K562 (cell line): ENCODE data around the gene CCDC54. TPM values are rescaled to one million over a fixed set of nuclear protein-coding genes. Genes with fewer than 3 reads are reported as not detected.
A peak's percentile ranks its signal among the peaks of the same experiment; 100 is the strongest.

Experiments
- BRD9 ChIP-seq: fragments of 450-650 bp; IDR thresholded peaks from 2 replicates; pipeline ENCODE4 v1.6.1; 2018; ENCODE audit warnings: low read depth; ENCODE audit not compliant: partially characterized antibody
- CBFA2T3 ChIP-seq: fragments of 450-650 bp; IDR thresholded peaks from 2 replicates; pipeline ENCODE4 v1.6.1; 2017
- CTBP1 ChIP-seq: fragments of 450-650 bp; IDR thresholded peaks from 2 replicates; pipeline ENCODE4 v1.6.1; 2016; ENCODE audit warnings: borderline replicate concordance
- CTCF ChIP-seq, 3 experiments: IDR thresholded peaks in 2 of 3; conservative IDR thresholded peaks in 1 of 3; 2 replicates each; pipeline ENCODE4 v1.5.1; 2011 to 2012; ENCODE audit warnings: low read length in 3 of 3, mild to moderate bottlenecking in 3 of 3, control low read depth in 2 of 3, improper control_type of control experiment in 1 of 3, inconsistent platforms in 1 of 3, low read depth in 1 of 3, mixed read lengths in 1 of 3, moderate library complexity in 1 of 3; ENCODE audit not compliant: insufficient read depth in 2 of 3
- MBD2 ChIP-seq: sonication (generic); IDR thresholded peaks from 2 replicates; pipeline ENCODE4 v1.6.1; 2016; ENCODE audit warnings: low read depth, borderline replicate concordance
- MCM2 ChIP-seq: fragments of 450-650 bp; IDR thresholded peaks from 2 replicates; pipeline ENCODE4 v1.6.1; 2017; ENCODE audit warnings: low read depth, mild to moderate bottlenecking
- MITF ChIP-seq: IDR thresholded peaks from 2 replicates; pipeline ENCODE4 v1.6.1; 2014; ENCODE audit warnings: antibody characterized with exemption
- POLR2H ChIP-seq: IDR thresholded peaks from 2 replicates; pipeline ENCODE4 v1.6.1; 2016; ENCODE audit warnings: missing genetic modification characterization, low read depth, mild to moderate bottlenecking, control low read depth, missing compliant biosample characterization, moderate library complexity
- TCF7L2 ChIP-seq: fragments of 150-350 bp; IDR thresholded peaks from 2 replicates; pipeline ENCODE4 v1.6.1; 2016; ENCODE audit warnings: low read depth, mild to moderate bottlenecking, low read length, moderate library complexity
- THRAP3 ChIP-seq: fragments of 450-650 bp; IDR thresholded peaks from 2 replicates; pipeline ENCODE4 v1.6.1; 2016; ENCODE audit warnings: mild to moderate bottlenecking, inconsistent platforms, borderline replicate concordance
- XRCC4 ChIP-seq: IDR thresholded peaks from one replicate; pipeline ENCODE4 v1.6.1; 2011; ENCODE audit not compliant: insufficient read depth, insufficient read length; ENCODE audit errors: extremely low read depth
- ZBTB34 ChIP-seq: fragments of 250-450 bp; sonication (Bioruptor Pico); IDR thresholded peaks from 2 replicates; pipeline ENCODE4 v1.8.0; 2021; ENCODE audit warnings: mild to moderate bottlenecking, moderate library complexity
- ZC3H11A ChIP-seq: IDR thresholded peaks from 2 replicates; pipeline ENCODE4 v1.6.1; 2012; ENCODE audit warnings: low read depth, low read length, improper control_type of control experiment
- ZNF174 ChIP-seq: fragments of 250-450 bp; sonication (Bioruptor Pico); IDR thresholded peaks from 2 replicates; pipeline ENCODE4 v1.4.0; 2020; ENCODE audit warnings: mild to moderate bottlenecking
- ZNF212 ChIP-seq: fragments of 450-650 bp; formaldehyde crosslinking; IDR thresholded peaks from 2 replicates; pipeline ENCODE4 v1.4.0; 2020; ENCODE audit warnings: mild to moderate bottlenecking
- ZNF277 ChIP-seq: fragments of 250-450 bp; sonication (Bioruptor Pico); IDR thresholded peaks from 2 replicates; pipeline ENCODE4 v1.8.0; 2022; ENCODE audit warnings: inconsistent platforms, mild to moderate bottlenecking, moderate library complexity, borderline replicate concordance
- ZNF436 ChIP-seq: fragments of 250-450, 450-650 bp; sonication (Bioruptor Pico); formaldehyde crosslinking; IDR thresholded peaks from 2 replicates; pipeline ENCODE4 v1.7.0; 2020; ENCODE audit warnings: mild to moderate bottlenecking
- polyA plus RNA-seq, 8 experiments: library from polyadenylated mRNA; depleted of rRNA in 4 of 8; stranded (reverse) in 5 of 8; unstranded in 3 of 8; fragments of >200 nt; fragmentation: Nextera tagmentation in 2 of 8; fragmentation: Illumina TruSeq in 1 of 8; extraction: Ambion mirVana in 2 of 8; extraction: Trizol in 1 of 8; gene quantifications; 2 replicates each; pipeline versions ENCODE4 v1.2.1 to v1.2.3, GENCODE V29; 2011 to 2014; ENCODE audit warnings: inconsistent platforms in 1 of 8, missing spikeins in 1 of 8
- total RNA-seq, 7 experiments: library from RNA; depleted of rRNA in 6 of 7; stranded (reverse); fragments of >200 nt in 6 of 7; fragmentation: Illumina TruSeq in 2 of 7; extraction: Trizol in 2 of 7; gene quantifications; 2 replicates each; pipeline versions ENCODE4 v1.2.1 to v1.2.3, GENCODE V29; 2011 to 2021; ENCODE audit warnings: low replicate concordance in 1 of 7
- TF ChIP-seq, protein P1 (sequence below): fragments of 450-650 bp; formaldehyde crosslinking; conservative IDR thresholded peaks from 2 replicates; pipeline ENCODE4 v1.4.0; 2022; ENCODE audit warnings: mild to moderate bottlenecking, missing genetic modification characterization
- TF ChIP-seq, protein P2 (sequence below), 2 experiments: fragments of 450-650 bp in 1 of 2; sonication (generic) in 1 of 2; formaldehyde crosslinking in 1 of 2; IDR thresholded peaks in 1 of 2; conservative IDR thresholded peaks in 1 of 2; 2 replicates each; pipeline versions ENCODE4 v1.6.1 to v1.8.1; 2016 to 2023; ENCODE audit warnings: mild to moderate bottlenecking in 2 of 2, moderate library complexity in 2 of 2, inconsistent platforms in 1 of 2, missing genetic modification reagents in 1 of 2

The CCDC54 gene
- total and polyA plus RNA-seq, 9 of the 15 experiments (the other 6 are each of a cell fraction or from before 2014, with no cell fraction given): not detected

DNA sequence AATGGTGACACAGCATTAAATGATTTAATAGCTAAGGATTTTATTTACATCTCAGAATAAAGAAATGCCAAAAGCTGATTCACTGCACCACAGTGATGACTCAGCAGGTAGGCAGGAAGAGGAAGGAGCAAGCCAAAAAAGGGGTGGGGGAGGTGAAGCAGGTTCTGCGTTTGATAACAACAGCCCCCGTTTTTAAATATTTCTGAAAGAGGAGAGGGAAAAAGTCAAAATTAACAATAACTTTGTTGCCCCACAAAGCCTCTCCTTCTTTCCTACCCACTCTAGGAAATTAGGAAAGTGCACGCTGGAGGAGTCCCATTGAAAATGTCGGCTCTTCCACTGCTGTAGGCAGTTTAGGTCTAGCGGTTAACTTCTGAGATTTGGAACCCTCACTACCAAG, 9.9 kb upstream of the CCDC54 start (continued):
- TF ChIP-seq CTBP1 (no peak), POLR2H (no peak; the same call in 1 of the 2 replicates), ZBTB34 (no peak), THRAP3 (no peak), CBFA2T3 (no peak; the same call in 1 of the 2 replicates), MCM2 (no peak), ZC3H11A (no peak), ZNF277 (CRISPR knock-in tag) (no peak), BRD9 (no peak), ZNF212 (CRISPR knock-in tag) (no peak), MITF (no peak), XRCC4 (no peak), ZNF436 (CRISPR knock-in tag) (no peak), TCF7L2 (no peak), ZNF174 (no peak), MBD2 (no peak), CTCF (IDR thresholded peaks at IDR 0.05 in 2 of 3, conservative IDR thresholded peaks at IDR 0.05 in 1 of 3; ENCODE audit: insufficient read depth in 2 of 3, low read depth in 1 of 3, low read length in 3 of 3) (no peak)
- TF ChIP-seq, protein P1, sequence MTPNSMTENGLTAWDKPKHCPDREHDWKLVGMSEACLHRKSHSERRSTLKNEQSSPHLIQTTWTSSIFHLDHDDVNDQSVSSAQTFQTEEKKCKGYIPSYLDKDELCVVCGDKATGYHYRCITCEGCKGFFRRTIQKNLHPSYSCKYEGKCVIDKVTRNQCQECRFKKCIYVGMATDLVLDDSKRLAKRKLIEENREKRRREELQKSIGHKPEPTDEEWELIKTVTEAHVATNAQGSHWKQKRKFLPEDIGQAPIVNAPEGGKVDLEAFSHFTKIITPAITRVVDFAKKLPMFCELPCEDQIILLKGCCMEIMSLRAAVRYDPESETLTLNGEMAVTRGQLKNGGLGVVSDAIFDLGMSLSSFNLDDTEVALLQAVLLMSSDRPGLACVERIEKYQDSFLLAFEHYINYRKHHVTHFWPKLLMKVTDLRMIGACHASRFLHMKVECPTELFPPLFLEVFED (CRISPR knock-in tag): no peak
- TF ChIP-seq, protein P2, sequence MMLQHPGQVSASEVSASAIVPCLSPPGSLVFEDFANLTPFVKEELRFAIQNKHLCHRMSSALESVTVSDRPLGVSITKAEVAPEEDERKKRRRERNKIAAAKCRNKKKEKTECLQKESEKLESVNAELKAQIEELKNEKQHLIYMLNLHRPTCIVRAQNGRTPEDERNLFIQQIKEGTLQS (IDR thresholded peaks at IDR 0.05): peak; percentile 81
- TF ChIP-seq, protein P2 (CRISPR knock-in tag; conservative IDR thresholded peaks at IDR 0.05): no peak
